Testis (tissue), 3 donors: ENCODE measurements around the gene LAMA5. TPM values are rescaled to one million over a fixed set of nuclear protein-coding genes. Genes with fewer than 3 reads are reported as not detected.

Experiments
- DNase-seq: peaks from one replicate; pipeline ENCODE4 v3.0.0-alpha.2; 2019
- H3K27ac ChIP-seq, 2 donors: fragments of 200-600 bp; sonication (generic); one replicate each; pipeline ENCODE4 v1.5.1; 2019
- H3K27me3 ChIP-seq: fragments of 200-600 bp; sonication (generic); one replicate; pipeline ENCODE4 v1.5.1; 2019
- H3K36me3 ChIP-seq: fragments of 200-600 bp; sonication (generic); one replicate; pipeline ENCODE4 v1.5.1; 2017; ENCODE audit warnings: low read depth; ENCODE audit errors: missing control alignments
- H3K4me1 ChIP-seq: fragments of 200-600 bp; sonication (generic); one replicate; pipeline ENCODE4 v1.5.1; 2019
- H3K4me3 ChIP-seq, 2 donors: fragments of 200-600 bp; sonication (generic); one replicate each; pipeline ENCODE4 v1.5.1; 2017 to 2019
- H3K9me3 ChIP-seq: fragments of 200-600 bp; sonication (generic); one replicate; pipeline ENCODE4 v1.5.1; 2017
- CTCF ChIP-seq, 3 experiments: fragments of 450-650 bp in 2 of 3; fragments of 200-600 bp in 1 of 3; sonication (generic) in 1 of 3; IDR thresholded peaks; one replicate each; pipeline ENCODE4 v1.5.1; 2016 to 2019; ENCODE audit warnings: antibody characterized with exemption in 3 of 3, mild to moderate bottlenecking in 2 of 3, moderate library complexity in 1 of 3
- POLR2A ChIP-seq: fragments of 450-650 bp; IDR thresholded peaks from one replicate; pipeline ENCODE4 v1.6.1; 2017; ENCODE audit warnings: antibody characterized with exemption, mild to moderate bottlenecking, moderate library complexity
- WGBS, 2 donors: methylation state at CpG; one replicate each; pipeline ENCODE4 v1.1.5; 2018; 5-methylcytosine and 5-hydroxymethylcytosine counted together
- intact Hi-C: fragments of 100-400 bp; cut with DNase I; formaldehyde crosslinking; loops from one replicate; pipeline ENCODE4 v1.15.1; 2023; ENCODE audit warnings: low total_unique reads
- polyA plus RNA-seq: library from polyadenylated mRNA; stranded (reverse); fragments of 350-450 nt; fragmentation: Illumina TruSeq; extraction: RNeasy Lipid Tissue Mini Kit (QIAGEN cat#74804); gene quantifications from one replicate; pipeline ENCODE4 v1.2.3, GENCODE V29; 2014; ENCODE audit warnings: low read depth, low replicate concordance; ENCODE audit not compliant: insufficient read depth
- total RNA-seq, 2 donors: library from RNA; depleted of rRNA; stranded (reverse); fragments of >200 nt; gene quantifications; one replicate each; pipeline ENCODE4 v1.2.3, GENCODE V29; 2016

LAMA5 gene
- total and polyA plus RNA-seq, 3 donors from 2014 or later: 33.2 to 144 (median 121) TPM

DNA sequence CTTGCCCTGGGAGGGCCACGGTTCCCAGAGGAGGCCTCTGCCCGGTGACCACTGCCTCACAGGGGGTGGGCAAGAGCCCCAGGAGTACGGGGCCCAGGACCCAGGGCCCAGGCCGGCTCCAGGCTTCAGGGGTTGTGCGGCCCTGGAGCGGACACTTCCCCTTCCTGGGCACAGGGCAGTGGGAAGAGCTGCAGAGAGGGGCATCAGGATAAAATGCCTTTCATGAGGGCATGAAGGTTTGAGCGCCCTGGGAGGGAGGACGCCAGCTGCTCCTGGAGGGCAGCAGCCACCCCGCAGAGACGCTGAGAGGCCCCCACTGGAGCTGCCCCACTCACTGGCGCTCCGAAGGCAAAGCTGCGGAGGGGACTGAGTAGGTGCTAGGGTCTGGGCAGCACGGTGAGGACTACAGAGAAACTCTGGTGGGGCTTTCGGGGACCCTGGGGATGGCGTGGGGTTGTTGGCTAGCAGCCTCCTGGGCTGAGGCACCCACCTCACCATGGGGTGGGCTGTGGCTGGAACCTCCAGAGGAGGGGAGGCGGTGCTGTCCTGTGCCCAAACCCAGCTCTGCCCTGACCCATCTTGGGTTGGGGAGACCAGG lies 10.4 kb downstream of the LAMA5 start:
- WGBS, 2 donors: 63 to 64% methylated on average over 17 of the region's 17 CpGs
- no peaks in the 10 kb centered on the region for H3K27me3 ChIP-seq
- peaks cover 52% of the 10 kb centered on the region for H3K4me1 ChIP-seq
- no peaks in the 10 kb centered on the region for H3K36me3 ChIP-seq
- H3K9me3 ChIP-seq: no peaks in the 10 kb centered on the region
- no peak for TF ChIP-seq POLR2A
- TF ChIP-seq CTCF (IDR thresholded peaks at IDR 0.05): no peak
- H3K4me3 ChIP-seq: no peak overlapping the region
- intact Hi-C loops: no loop called here
- no peak for DNase-seq
- peak overlapping the region; percentile 66 to 80 for H3K27ac ChIP-seq

DNA sequence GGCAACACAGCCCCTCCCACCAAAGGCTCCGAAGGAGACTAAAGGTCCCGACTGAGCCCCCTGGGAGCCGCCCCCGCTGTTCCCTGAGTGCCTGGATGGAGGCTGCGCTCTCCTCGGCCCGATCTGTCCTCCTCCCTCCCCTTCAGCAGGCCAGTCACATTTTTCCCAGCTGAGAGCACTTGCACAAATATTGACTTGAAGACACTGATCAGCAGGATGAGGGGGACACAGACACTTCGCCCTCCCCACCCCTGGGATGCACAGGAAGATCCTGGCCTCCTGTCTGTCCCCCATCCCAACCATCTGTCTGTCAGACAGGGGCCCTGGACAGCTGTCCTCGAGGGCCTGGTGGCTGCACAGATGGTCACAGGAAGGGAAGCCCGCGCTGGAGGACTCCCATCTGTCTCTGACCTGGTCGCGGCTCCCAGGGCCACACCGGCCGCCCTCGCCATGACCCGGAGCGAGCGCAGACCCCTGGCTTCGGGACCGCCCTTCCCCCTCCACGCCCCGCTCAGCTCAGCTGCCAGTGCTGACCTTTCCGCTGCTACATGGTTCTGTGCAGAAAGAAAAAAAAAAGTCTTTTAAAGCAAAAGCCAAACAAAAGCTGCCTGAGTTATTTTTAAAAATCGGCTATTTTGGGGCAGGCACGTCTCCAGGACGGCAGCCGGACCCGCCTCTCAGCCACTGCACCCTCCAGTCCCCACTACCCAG lies 11.1 kb downstream of the LAMA5 start:
- Histone ChIP-seq H3K27me3 (no peaks in the 10 kb centered on the region), H3K4me3 (no peak overlapping the region), H3K4me1 (peaks cover 52% of the 10 kb centered on the region), H3K27ac (peak overlapping the region; percentile 66 to 80), H3K36me3 (no peaks in the 10 kb centered on the region), H3K9me3 (no peaks in the 10 kb centered on the region)
- peak; percentile 59 for DNase-seq
- intact Hi-C loops: no loop called here
- WGBS, 2 donors: 46 to 54% methylated on average over 25 to 26 of the region's 29 CpGs
- no peak for TF ChIP-seq CTCF (IDR thresholded peaks at IDR 0.05)
- TF ChIP-seq POLR2A: no peak

DNA sequence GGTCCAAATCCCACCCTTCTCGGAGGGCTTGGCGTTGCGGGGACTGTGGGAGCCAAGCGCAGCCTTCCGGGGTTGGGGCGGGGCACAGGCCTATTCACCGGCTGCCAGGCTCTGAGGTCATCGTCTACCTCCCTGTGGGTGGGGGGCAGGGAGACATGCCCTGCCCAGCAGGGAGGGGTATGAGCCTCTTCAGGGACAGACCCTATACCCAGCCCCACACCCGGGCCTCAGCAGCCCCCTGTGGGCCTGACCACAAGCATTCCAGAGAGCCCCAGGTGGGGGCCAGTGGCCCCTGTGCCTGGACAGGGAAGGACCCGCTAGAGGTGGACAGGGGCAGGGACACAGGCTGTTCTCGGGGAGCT lies 11.6 kb downstream of the LAMA5 start:
- WGBS, 2 donors: 23 to 60% methylated on average over 1 to 11 of the region's 11 CpGs
- peak; percentile 59 for DNase-seq

GRCh38 chr20:62354811-62355341 lies 12.2 kb downstream of the LAMA5 start:
- intact Hi-C loops: no loop called here
- H3K4me3 ChIP-seq: no peak overlapping the region
- H3K27ac ChIP-seq: peak overlapping the region; percentile 66 to 80
- H3K4me1 ChIP-seq: peaks cover 52% of the 10 kb centered on the region
- no peak for TF ChIP-seq CTCF (IDR thresholded peaks at IDR 0.05)
- TF ChIP-seq POLR2A: no peak
- 67 to 70% methylated on average over 4 to 16 of the region's 16 CpGs for WGBS, 2 donors
- no peaks in the 10 kb centered on the region for H3K36me3 ChIP-seq
- no peak for DNase-seq
- H3K9me3 ChIP-seq: no peaks in the 10 kb centered on the region
- no peaks in the 10 kb centered on the region for H3K27me3 ChIP-seq

More for the DNA sequence above, 11.6 kb downstream of the LAMA5 start:
- no peak for TF ChIP-seq POLR2A
- no peak for TF ChIP-seq CTCF (IDR thresholded peaks at IDR 0.05)
- Histone ChIP-seq H3K4me3 (no peak overlapping the region), H3K4me1 (peaks cover 52% of the 10 kb centered on the region), H3K36me3 (no peaks in the 10 kb centered on the region), H3K27me3 (no peaks in the 10 kb centered on the region), H3K9me3 (no peaks in the 10 kb centered on the region), H3K27ac (peak overlapping the region; percentile 66 to 80)
- intact Hi-C loops: no loop called here
